Loucy (cell line): ENCODE measurements around the gene RIPOR2.

Experiments
- H2AFZ ChIP-seq: fragments of 200-600 bp; sonication (generic); 2 replicates; pipeline ENCODE4 v1.6.0; 2016; ENCODE audit warnings: antibody characterized with exemption, mild to moderate bottlenecking, low read length, moderate library complexity
- H3F3A ChIP-seq: fragments of 200-600 bp; 2 replicates; pipeline ENCODE4 v1.6.0; 2016; ENCODE audit warnings: antibody characterized with exemption, low read depth, mild to moderate bottlenecking
- H3K27me3 ChIP-seq: fragments of 200-600 bp; sonication (generic); 2 replicates; pipeline ENCODE4 v1.6.1; 2014; ENCODE audit warnings: low read length, mild to moderate bottlenecking; ENCODE audit not compliant: insufficient read depth, poor library complexity, severe bottlenecking
- H3K36me3 ChIP-seq: fragments of 200-600 bp; sonication (generic); 2 replicates; pipeline ENCODE4 v1.6.1; 2016; ENCODE audit warnings: low read length; ENCODE audit not compliant: insufficient read depth
- H3K4me1 ChIP-seq: fragments of 200-600 bp; sonication (generic); 2 replicates; pipeline ENCODE4 v1.5.1; 2014; ENCODE audit warnings: low read length, mild to moderate bottlenecking; ENCODE audit not compliant: insufficient read depth, poor library complexity, severe bottlenecking
- H3K4me2 ChIP-seq: fragments of 200-600 bp; sonication (generic); 2 replicates; pipeline ENCODE4 v1.6.0; 2014; ENCODE audit warnings: antibody characterized with exemption, low read length, low read depth, mild to moderate bottlenecking; ENCODE audit not compliant: poor library complexity, severe bottlenecking
- H3K4me3 ChIP-seq: fragments of 200-600 bp; sonication (generic); 2 replicates; pipeline ENCODE4 v1.5.1; 2014; ENCODE audit warnings: low read length, mild to moderate bottlenecking, mixed read lengths; ENCODE audit not compliant: poor library complexity, severe bottlenecking
- H3K79me2 ChIP-seq: fragments of 200-600 bp; sonication (generic); 2 replicates; pipeline ENCODE4 v1.6.1; 2014; ENCODE audit warnings: low read length; ENCODE audit not compliant: insufficient read depth
- H3K9ac ChIP-seq: fragments of 200-600 bp; sonication (generic); 2 replicates; pipeline ENCODE4 v1.6.0; 2014; ENCODE audit warnings: mild to moderate bottlenecking, low read depth, low read length, moderate library complexity; ENCODE audit not compliant: poor library complexity, severe bottlenecking
- H3K9me2 ChIP-seq: fragments of 200-600 bp; sonication (generic); replicated peaks from 2 replicates; pipeline ENCODE4 v1.6.1; 2016; ENCODE audit warnings: low read depth, low read length, mixed read lengths
- H3K9me3 ChIP-seq: fragments of 200-600 bp; sonication (generic); 2 replicates; pipeline ENCODE4 v1.6.1; 2014; ENCODE audit warnings: mild to moderate bottlenecking, antibody characterized with exemption, low read length, low read depth; ENCODE audit not compliant: insufficient read depth
- H4K20me1 ChIP-seq: fragments of 200-600 bp; sonication (generic); 2 replicates; pipeline ENCODE4 v1.6.0; 2014; ENCODE audit warnings: antibody characterized with exemption, low read length, mild to moderate bottlenecking; ENCODE audit not compliant: insufficient read depth, poor library complexity, severe bottlenecking
- EZH2phosphoT487 ChIP-seq: fragments of 200-600 bp; IDR thresholded peaks from 2 replicates; pipeline ENCODE4 v1.6.1; 2018; ENCODE audit warnings: antibody characterized with exemption, mild to moderate bottlenecking, moderate library complexity, borderline replicate concordance
- TF ChIP-seq, protein P1 (sequence below): fragments of 200-600 bp; sonication (generic); conservative IDR thresholded peaks from 2 replicates; pipeline ENCODE4 v1.5.1; 2014; ENCODE audit warnings: mild to moderate bottlenecking, antibody characterized with exemption, low read length

RIPOR2 gene

DNA sequence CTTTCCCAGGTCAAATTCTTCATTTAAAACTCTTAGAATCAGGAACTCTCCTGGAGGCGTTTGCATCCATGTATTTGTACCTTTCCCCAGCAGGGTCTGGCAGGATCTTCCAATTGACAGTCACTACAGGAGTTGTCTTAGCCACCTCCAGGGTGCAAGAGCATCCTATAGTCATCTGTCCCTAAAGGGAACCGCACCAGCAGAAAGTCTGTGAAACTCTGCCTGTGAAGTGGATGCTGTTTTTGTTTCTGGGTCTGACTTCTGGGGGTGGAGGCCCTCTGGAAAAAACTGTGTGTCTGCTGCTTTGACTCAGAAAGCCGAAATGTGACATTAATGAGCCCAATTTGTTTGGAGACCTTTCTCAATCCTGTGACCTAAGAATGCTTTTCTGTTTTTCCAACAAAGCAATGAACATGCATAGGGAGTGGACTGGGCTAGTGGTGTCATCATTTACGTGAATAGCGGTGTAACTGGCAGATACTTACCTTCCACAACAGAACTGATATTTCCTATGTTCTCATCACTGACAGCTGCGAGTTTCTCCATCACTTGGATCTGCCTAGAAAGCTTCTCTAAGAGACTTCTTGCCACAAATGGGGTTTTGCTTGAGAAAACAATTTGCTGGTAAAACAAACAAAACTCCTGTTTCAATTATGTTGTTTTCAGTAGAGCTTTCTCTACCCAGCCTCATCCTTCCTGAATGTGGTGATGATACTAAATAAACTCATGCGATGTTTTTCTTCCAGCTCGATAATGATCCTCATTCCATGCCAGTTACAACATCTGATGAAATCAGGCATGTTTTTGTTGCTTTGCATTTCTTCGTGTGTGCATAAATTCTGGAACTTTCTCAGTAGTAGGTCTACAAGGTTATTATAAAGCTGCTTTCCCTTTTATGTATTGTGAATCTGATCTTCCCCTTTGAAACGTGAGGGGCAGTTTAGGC, 103.7 kb downstream of the RIPOR2 start:
- Histone ChIP-seq H3K9ac (no peak overlapping the region), H3K4me1 (no peaks in the 10 kb centered on the region), H3K79me2 (no peaks in the 10 kb centered on the region), H4K20me1 (no peaks in the 10 kb centered on the region), H3K9me2 (no peaks in the 10 kb centered on the region), H3K4me2 (no peak overlapping the region), H2AFZ (no peak overlapping the region), H3K9me3 (no peaks in the 10 kb centered on the region), H3K27me3 (no peaks in the 10 kb centered on the region), H3K36me3 (peaks cover 27% of the 10 kb centered on the region; the same call in 1 of the 2 replicates), H3K4me3 (no peak overlapping the region), H3F3A (no peaks in the 10 kb centered on the region)
- TF ChIP-seq, protein P1, sequence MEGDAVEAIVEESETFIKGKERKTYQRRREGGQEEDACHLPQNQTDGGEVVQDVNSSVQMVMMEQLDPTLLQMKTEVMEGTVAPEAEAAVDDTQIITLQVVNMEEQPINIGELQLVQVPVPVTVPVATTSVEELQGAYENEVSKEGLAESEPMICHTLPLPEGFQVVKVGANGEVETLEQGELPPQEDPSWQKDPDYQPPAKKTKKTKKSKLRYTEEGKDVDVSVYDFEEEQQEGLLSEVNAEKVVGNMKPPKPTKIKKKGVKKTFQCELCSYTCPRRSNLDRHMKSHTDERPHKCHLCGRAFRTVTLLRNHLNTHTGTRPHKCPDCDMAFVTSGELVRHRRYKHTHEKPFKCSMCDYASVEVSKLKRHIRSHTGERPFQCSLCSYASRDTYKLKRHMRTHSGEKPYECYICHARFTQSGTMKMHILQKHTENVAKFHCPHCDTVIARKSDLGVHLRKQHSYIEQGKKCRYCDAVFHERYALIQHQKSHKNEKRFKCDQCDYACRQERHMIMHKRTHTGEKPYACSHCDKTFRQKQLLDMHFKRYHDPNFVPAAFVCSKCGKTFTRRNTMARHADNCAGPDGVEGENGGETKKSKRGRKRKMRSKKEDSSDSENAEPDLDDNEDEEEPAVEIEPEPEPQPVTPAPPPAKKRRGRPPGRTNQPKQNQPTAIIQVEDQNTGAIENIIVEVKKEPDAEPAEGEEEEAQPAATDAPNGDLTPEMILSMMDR: no peak
- TF ChIP-seq EZH2phosphoT487: no peak

DNA sequence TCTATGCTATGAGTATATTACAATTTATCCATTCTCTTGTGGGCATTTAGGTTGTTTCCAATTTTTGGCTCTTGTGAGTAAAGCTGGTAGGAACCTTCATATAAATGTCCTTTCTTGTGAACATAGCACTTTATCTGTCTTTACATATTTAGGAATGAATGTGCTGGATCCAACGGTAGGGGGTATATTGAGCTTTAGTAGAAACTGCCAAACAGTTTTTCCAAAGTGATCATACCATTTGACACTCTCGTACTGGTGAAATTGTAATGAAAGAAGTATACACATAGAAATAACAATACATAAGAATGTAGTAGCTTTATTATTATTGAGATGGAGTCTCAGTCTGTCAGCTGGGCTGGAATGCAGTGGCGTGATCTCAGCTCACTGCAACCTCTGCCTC, 106.1 kb downstream of the RIPOR2 start:
- Histone ChIP-seq H3F3A (no peaks in the 10 kb centered on the region), H3K4me1 (no peaks in the 10 kb centered on the region), H3K9me3 (no peaks in the 10 kb centered on the region), H3K9me2 (no peaks in the 10 kb centered on the region), H3K79me2 (no peaks in the 10 kb centered on the region), H3K9ac (no peak overlapping the region), H4K20me1 (no peaks in the 10 kb centered on the region), H3K36me3 (peaks cover 35% of the 10 kb centered on the region; the same call in 1 of the 2 replicates), H2AFZ (no peak overlapping the region), H3K4me2 (no peak overlapping the region), H3K27me3 (no peaks in the 10 kb centered on the region), H3K4me3 (no peak overlapping the region)
- TF ChIP-seq, protein P1: no peak
- no peak for TF ChIP-seq EZH2phosphoT487

DNA sequence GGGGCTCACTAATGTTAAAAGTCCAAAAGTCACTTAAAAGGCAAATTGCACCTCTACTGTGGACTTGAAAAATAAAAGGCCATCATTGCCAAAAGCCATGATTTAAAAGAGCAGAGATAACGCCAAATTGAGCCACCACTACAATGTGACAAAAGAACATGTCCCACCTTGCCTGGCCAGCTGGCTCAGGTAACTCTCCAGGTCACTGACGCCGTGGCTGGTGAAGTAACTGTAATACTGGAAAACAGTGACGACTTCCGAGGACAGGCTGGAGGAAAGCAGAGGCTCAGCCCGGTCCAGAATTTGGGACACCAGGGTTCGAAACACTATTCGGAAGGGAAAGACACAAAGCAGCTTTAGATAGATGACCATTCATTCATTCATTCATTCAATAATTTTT, 107.8 kb downstream of the RIPOR2 start:
- no peaks in the 10 kb centered on the region for H3K9me2 ChIP-seq
- no peaks in the 10 kb centered on the region for H3K9me3 ChIP-seq
- H3K79me2 ChIP-seq: no peaks in the 10 kb centered on the region
- TF ChIP-seq, protein P1: no peak
- TF ChIP-seq EZH2phosphoT487: no peak
- H3K36me3 ChIP-seq: peaks cover 49% of the 10 kb centered on the region
- H3F3A ChIP-seq: no peaks in the 10 kb centered on the region
- H3K4me1 ChIP-seq: no peaks in the 10 kb centered on the region
- no peak overlapping the region for H2AFZ ChIP-seq
- H4K20me1 ChIP-seq: no peaks in the 10 kb centered on the region
- no peak overlapping the region for H3K4me3 ChIP-seq
- H3K9ac ChIP-seq: no peak overlapping the region
- H3K27me3 ChIP-seq: no peaks in the 10 kb centered on the region
- H3K4me2 ChIP-seq: no peak overlapping the region
